ENCODE data around the gene ZNF423. TPM values are rescaled to one million over a fixed set of nuclear protein-coding genes. Genes with fewer than 3 reads are reported as not detected.

The ZNF423 gene
- total RNA-seq, 2 donors from 2014 or later = 4.7 to 7.3 TPM

GRCh38 chr16:49810831-49811230 lies 45.1 kb downstream of the ZNF423 start:
- H3K27ac ChIP-seq = no peak overlapping the region

GRCh38 chr16:49809561-49809960 lies 46.4 kb downstream of the ZNF423 start:
- no peak for TF ChIP-seq CTCF (IDR thresholded peaks at IDR 0.05)
- Histone ChIP-seq H3K9ac (ENCODE audit: low read depth in 2 of 2, low read length in 2 of 2) (no peak overlapping the region), H3K27me3 (no peaks in the 10 kb centered on the region), H3K27ac (no peak overlapping the region), H3K4me3 (no peak overlapping the region), H3K4me1 (no peaks in the 10 kb centered on the region), H3K9me3 (no peaks in the 10 kb centered on the region), H3K36me3 (no peaks in the 10 kb centered on the region)
- DNase-seq = no peak
- intact Hi-C loops (cut with DNase I) = no loop called here

More at GRCh38 chr16:49810831-49811230, 45.1 kb downstream of the ZNF423 start:
- no peak for DNase-seq
- Histone ChIP-seq H3K9ac (ENCODE audit: low read depth in 2 of 2, low read length in 2 of 2) (no peak overlapping the region), H3K9me3 (no peaks in the 10 kb centered on the region), H3K36me3 (no peaks in the 10 kb centered on the region), H3K4me1 (no peaks in the 10 kb centered on the region), H3K4me3 (no peak overlapping the region), H3K27me3 (no peaks in the 10 kb centered on the region)
- intact Hi-C loops (cut with DNase I) = no loop called here
- TF ChIP-seq CTCF (IDR thresholded peaks at IDR 0.05) = no peak

GRCh38 chr16:49809062-49809461 lies 46.9 kb downstream of the ZNF423 start:
- Histone ChIP-seq H3K27me3 (no peaks in the 10 kb centered on the region), H3K4me3 (no peak overlapping the region), H3K9me3 (no peaks in the 10 kb centered on the region), H3K27ac (no peak overlapping the region), H3K4me1 (no peaks in the 10 kb centered on the region), H3K9ac (ENCODE audit: low read depth in 2 of 2, low read length in 2 of 2) (no peak overlapping the region), H3K36me3 (no peaks in the 10 kb centered on the region)
- no peak for TF ChIP-seq CTCF (IDR thresholded peaks at IDR 0.05)
- intact Hi-C loops (cut with DNase I) = no loop called here
- DNase-seq = no peak

- no peak for DNase-seq
- no peaks in the 10 kb centered on the region for H3K4me1 ChIP-seq
- H3K36me3 ChIP-seq = no peaks in the 10 kb centered on the region
- no peak overlapping the region for H3K4me3 ChIP-seq
- no peak for TF ChIP-seq CTCF (IDR thresholded peaks at IDR 0.05)
- no peaks in the 10 kb centered on the region for H3K9me3 ChIP-seq
- H3K9ac ChIP-seq (ENCODE audit: low read depth in 2 of 2, low read length in 2 of 2) = no peak overlapping the region
- H3K27me3 ChIP-seq = no peaks in the 10 kb centered on the region
- no peak overlapping the region for H3K27ac ChIP-seq
- intact Hi-C loops (cut with DNase I) = no loop called here
Measured at GRCh38 chr16:49806446-49806845, 49.5 kb downstream of the ZNF423 start.

- intact Hi-C loops (cut with DNase I) = no loop called here
- no peak overlapping the region for H3K9ac ChIP-seq (ENCODE audit: low read depth in 2 of 2, low read length in 2 of 2)
- H3K4me3 ChIP-seq = no peak overlapping the region
- no peaks in the 10 kb centered on the region for H3K9me3 ChIP-seq
- no peak for DNase-seq
- no peaks in the 10 kb centered on the region for H3K4me1 ChIP-seq
- TF ChIP-seq CTCF (IDR thresholded peaks at IDR 0.05) = no peak
- H3K27me3 ChIP-seq = no peaks in the 10 kb centered on the region
- H3K27ac ChIP-seq = no peak overlapping the region
- no peaks in the 10 kb centered on the region for H3K36me3 ChIP-seq
Measured at GRCh38 chr16:49801290-49801689, 54.6 kb downstream of the ZNF423 start.

GRCh38 chr16:49800876-49801275 lies 55.0 kb downstream of the ZNF423 start:
- Histone ChIP-seq H3K9me3 (no peaks in the 10 kb centered on the region), H3K27me3 (no peaks in the 10 kb centered on the region), H3K4me3 (no peak overlapping the region), H3K27ac (no peak overlapping the region), H3K4me1 (no peaks in the 10 kb centered on the region), H3K36me3 (no peaks in the 10 kb centered on the region), H3K9ac (ENCODE audit: low read depth in 2 of 2, low read length in 2 of 2) (no peak overlapping the region)
- intact Hi-C loops (cut with DNase I) = no loop called here
- TF ChIP-seq CTCF (IDR thresholded peaks at IDR 0.05) = no peak
- no peak for DNase-seq
